B cell (primary cell): Measurements from ENCODE around the gene AGBL4. TPM values are rescaled to one million over a fixed set of nuclear protein-coding genes. Genes with fewer than 3 reads are reported as not detected.

Experiments
- ATAC-seq: fragments of 200-7000 bp; cut with Tn5 transposase; one replicate; pipeline ENCODE4 v1.10.0; 2021; ENCODE audit warnings: low read depth, mild to moderate bottlenecking, moderate number of reproducible peaks, moderate library complexity
- CTCF ChIA-PET: fragments of 350-600 bp; sonication (Branson Sonifier 250); formaldehyde crosslinking; loops from one replicate; lab custom pipeline; 2021; ENCODE audit warnings: antibody characterized with exemption, inconsistent platforms; lab: Charles Lee
- POLR2A ChIA-PET: fragments of 350-600 bp; sonication (Branson Sonifier 250); formaldehyde crosslinking; loops from one replicate; lab custom pipeline; 2021; ENCODE audit warnings: antibody characterized with exemption; lab: Charles Lee
- DNase-seq: peaks from one replicate; pipeline ENCODE4 v3.0.0; 2013
- H2AFZ ChIP-seq: 2 replicates; pipeline ENCODE4 v1.6.1; 2012; ENCODE audit warnings: mild to moderate bottlenecking, low read depth, low read length; ENCODE audit not compliant: insufficient read depth, poor library complexity, severe bottlenecking
- H3K27ac ChIP-seq, 2 donors: 1 replicate in 1 of 2; 2 replicates in 1 of 2; pipeline ENCODE4 v1.5.1; 2012 to 2013; ENCODE audit warnings: low read length in 2 of 2, mild to moderate bottlenecking in 2 of 2, moderate library complexity in 1 of 2
- H3K27me3 ChIP-seq, 4 experiments: fragments of 200-600 bp in 1 of 4; sonication (generic) in 1 of 4; replicated peaks in 1 of 4; 1 replicate in 2 of 4; 2 replicates in 2 of 4; pipeline versions ENCODE4 v1.6.1 to v1.7.0; 2013 to 2016; ENCODE audit warnings: low read length in 3 of 4, mild to moderate bottlenecking in 2 of 4, mixed read lengths in 1 of 4, moderate library complexity in 1 of 4; ENCODE audit not compliant: insufficient read depth in 4 of 4, control insufficient read depth in 3 of 4; ENCODE audit errors: control extremely low read depth in 1 of 4
- H3K36me3 ChIP-seq, 2 experiments: replicated peaks in 1 of 2; 1 replicate in 1 of 2; 2 replicates in 1 of 2; pipeline versions ENCODE4 v1.6.1 to v1.7.1; 2013; ENCODE audit warnings: low read length in 1 of 2; ENCODE audit not compliant: insufficient read depth in 2 of 2, control insufficient read depth in 1 of 2; ENCODE audit errors: control extremely low read depth in 1 of 2, extremely low read depth in 1 of 2
- H3K4me1 ChIP-seq, 2 donors: fragments of 200-600 bp in 1 of 2; sonication (generic) in 1 of 2; 1 replicate in 1 of 2; 2 replicates in 1 of 2; pipeline versions ENCODE4 v1.5.1 to v1.6.1; 2013 to 2017; ENCODE audit warnings: low read length in 2 of 2; ENCODE audit not compliant: control insufficient read depth in 2 of 2, insufficient read depth in 2 of 2
- H3K4me2 ChIP-seq: replicated peaks from 2 replicates; pipeline ENCODE3; 2012; ENCODE audit warnings: mild to moderate bottlenecking, low read depth, low read length; ENCODE audit not compliant: poor library complexity, severe bottlenecking
- H3K4me3 ChIP-seq, 5 experiments: fragments of 200-600 bp in 1 of 5; sonication (generic) in 1 of 5; 1 replicate in 3 of 5; 2 replicates in 2 of 5; pipeline versions ENCODE4 v1.5.1 to v1.7.0; 2011 to 2016; ENCODE audit warnings: low read length in 4 of 5, mild to moderate bottlenecking in 4 of 5, low read depth in 2 of 5, control low read depth in 1 of 5, moderate library complexity in 1 of 5; ENCODE audit not compliant: insufficient read depth in 1 of 5; ENCODE audit errors: control extremely low read depth in 1 of 5, extremely low read depth in 1 of 5
- H3K79me2 ChIP-seq: fragments of 200-600 bp; sonication (generic); one replicate; pipeline ENCODE4 v1.6.0; 2016; ENCODE audit warnings: low read length; ENCODE audit not compliant: control insufficient read depth, insufficient read depth
- H3K9ac ChIP-seq: fragments of 200-600 bp; sonication (generic); 2 replicates; pipeline ENCODE4 v1.6.1; 2017; ENCODE audit warnings: mild to moderate bottlenecking, low read length, moderate library complexity
- H3K9me3 ChIP-seq, 3 donors: one replicate each; pipeline versions ENCODE4 v1.6.1 to v1.7.1; 2013; ENCODE audit warnings: low read length in 2 of 3; ENCODE audit not compliant: control insufficient read depth in 2 of 3, insufficient read depth in 1 of 3; ENCODE audit errors: control extremely low read depth in 1 of 3
- H4K20me1 ChIP-seq: 2 replicates; pipeline ENCODE4 v1.6.0; 2012; ENCODE audit warnings: mild to moderate bottlenecking, low read length; ENCODE audit not compliant: insufficient read depth, control insufficient read depth, poor library complexity, severe bottlenecking
- H3K27ac Mint-ChIP-seq: one replicate; pipeline ENCODE4 v1.8.0; 2021; ENCODE audit warnings: mixed read lengths
- H3K27me3 Mint-ChIP-seq: one replicate; pipeline ENCODE4 v1.8.0; 2021; ENCODE audit warnings: mixed read lengths
- H3K4me1 Mint-ChIP-seq: one replicate; pipeline ENCODE4 v1.8.0; 2021; ENCODE audit warnings: mixed read lengths
- H3K4me3 Mint-ChIP-seq: one replicate; pipeline ENCODE4 v1.8.0; 2021; ENCODE audit warnings: mixed read lengths
- H3K9me3 Mint-ChIP-seq: one replicate; pipeline ENCODE4 v1.8.0; 2022; ENCODE audit warnings: mixed read lengths; ENCODE audit not compliant: insufficient read depth
- CTCF ChIP-seq: fragments of 200-600 bp; IDR thresholded peaks from one replicate; pipeline ENCODE4 v1.8.0; 2022; ENCODE audit warnings: antibody characterized with exemption, mild to moderate bottlenecking
- EZH2 ChIP-seq: IDR thresholded peaks from 2 replicates; pipeline ENCODE4 v1.6.1; 2012; ENCODE audit warnings: borderline replicate concordance, low read depth, mild to moderate bottlenecking, moderate library complexity, low read length; ENCODE audit not compliant: insufficient read depth, poor library complexity, severe bottlenecking
- WGBS: methylation state at CpG from one replicate; pipeline ENCODE4 v1.1.5; 2013; ENCODE audit warnings: missing lambda C conversion rate; ENCODE audit not compliant: insufficient coverage; 5-methylcytosine and 5-hydroxymethylcytosine counted together
- intact Hi-C: fragments of 100-400 bp; cut with micrococcal nuclease; formaldehyde crosslinking; loops from one replicate; pipeline ENCODE4 v1.10.0; 2022
- polyA plus RNA-seq: library from polyadenylated mRNA; depleted of rRNA; stranded (reverse); fragments of >200 nt; gene quantifications from 2 replicates; pipeline ENCODE4 v1.2.3, GENCODE V29; 2012
- total RNA-seq, 2 donors: library from RNA; stranded (reverse); fragments of 120-200 nt in 1 of 2; gene quantifications; 1 replicate in 1 of 2; 2 replicates in 1 of 2; pipeline versions ENCODE4 v1.2.3 to v1.2.4, GENCODE V29; 2013 to 2022

Gene AGBL4
- total and polyA plus RNA-seq, 2 donors (not counting 1 experiment from before 2014, with no cell fraction given): 0.07 to 0.12 TPM

DNA sequence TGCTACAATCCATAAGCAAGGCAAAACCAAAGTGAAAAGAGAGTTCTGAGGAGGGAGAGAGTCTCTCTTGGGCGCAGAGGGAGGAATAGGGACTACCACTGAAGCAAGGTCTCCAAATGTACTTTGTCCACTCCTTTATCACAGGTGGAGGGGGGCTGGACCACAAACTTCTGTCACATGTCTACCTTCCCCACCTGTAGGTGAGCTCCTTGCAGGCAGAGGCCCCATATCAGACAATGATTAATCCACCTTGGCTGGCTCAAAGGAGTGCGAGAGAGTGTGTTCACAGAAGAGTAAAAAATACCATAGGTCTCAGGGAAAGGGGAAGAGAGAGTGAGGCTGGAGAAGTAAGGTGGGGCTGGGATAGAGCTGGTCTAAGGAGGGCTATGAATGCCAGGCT lies 1251.5 kb downstream of the AGBL4 start:
- ATAC-seq (no peak), DNase-seq (no peak)
- no peak overlapping the region for H2AFZ ChIP-seq
- ChIA-PET POLR2A (no interaction called here), CTCF (interaction anchor here (0.5 to 6.1 kb wide), 4 partner anchors 22 to 667 kb away, joined by 3 to 41 read pairs (median 5); no protein-coding TSS in a partner anchor)
- H3K4me2 ChIP-seq: peak overlapping the region; percentile 77
- intact Hi-C loops: no loop called here
- H3K27me3 ChIP-seq: no peaks in the 10 kb centered on the region
- H4K20me1 ChIP-seq: no peaks in the 10 kb centered on the region
- peaks cover 90% of the 10 kb centered on the region for H3K79me2 ChIP-seq
- Mint-ChIP-seq H3K27me3 (no peaks in the 10 kb centered on the region), H3K4me3 (peak overlapping the region; percentile 4), H3K27ac (peak overlapping the region; percentile 73), H3K4me1 (peaks cover 93% of the 10 kb centered on the region), H3K9me3 (no peaks in the 10 kb centered on the region)
- H3K36me3 ChIP-seq: peaks cover 14 to 41% of the 10 kb centered on the region in 2 experiments
- H3K27ac ChIP-seq: peak overlapping the region in 1 of 2 donors; percentile 85
- no peak overlapping the region for H3K9ac ChIP-seq
- H3K9me3 ChIP-seq: no peaks in the 10 kb centered on the region
- peaks cover 85 to 87% of the 10 kb centered on the region in 2 donors for H3K4me1 ChIP-seq
- H3K4me3 ChIP-seq: no peak overlapping the region
- TF ChIP-seq EZH2 (no peak), CTCF (no peak)
- WGBS: 100% methylated on average over 1 of the region's 2 CpGs

GRCh38 chr1:48771561-48771960 lies 1252.2 kb downstream of the AGBL4 start:
- peak overlapping the region in 1 of 2 donors; percentile 85 for H3K27ac ChIP-seq
- Mint-ChIP-seq H3K9me3 (no peaks in the 10 kb centered on the region), H3K27me3 (no peaks in the 10 kb centered on the region), H3K4me3 (no peak overlapping the region), H3K4me1 (peaks cover 96% of the 10 kb centered on the region), H3K27ac (no peak overlapping the region)
- no peaks in the 10 kb centered on the region for H4K20me1 ChIP-seq
- H3K79me2 ChIP-seq: peaks cover 93% of the 10 kb centered on the region
- TF ChIP-seq CTCF (no peak), EZH2 (no peak)
- no peak overlapping the region for H3K4me3 ChIP-seq
- no peaks in the 10 kb centered on the region for H3K27me3 ChIP-seq
- H3K4me2 ChIP-seq: peak overlapping the region; percentile 77
- H3K9ac ChIP-seq: no peak overlapping the region
- DNase-seq (no peak), ATAC-seq (no peak)
- no peak overlapping the region for H2AFZ ChIP-seq
- ChIA-PET POLR2A (no interaction called here), CTCF (interaction anchor here (1.0 to 6.1 kb wide), 5 partner anchors 13 to 46 kb away, joined by 3 to 41 read pairs (median 4); no protein-coding TSS in a partner anchor)
- H3K36me3 ChIP-seq: peaks cover 14 to 46% of the 10 kb centered on the region in 2 experiments
- peaks cover 89 to 93% of the 10 kb centered on the region in 2 donors for H3K4me1 ChIP-seq
- no peaks in the 10 kb centered on the region for H3K9me3 ChIP-seq
- intact Hi-C loops: no loop called here
- 90% methylated on average over 2 of the region's 2 CpGs for WGBS
